HG03045 (cell line): ENCODE measurements around the gene GABBR1.

ENCODE experiments used
- ATAC-seq: cut with Tn5 transposase; IDR thresholded peaks from one replicate; pipeline ENCODE4 v1.9.1; 2021; ENCODE audit warnings: mild to moderate bottlenecking, moderate library complexity; ENCODE audit not compliant: unreplicated experiment

GABBR1 gene

GRCh38 chr6:29625337-29625930 is 7.5 kb downstream of the GABBR1 start:
- no peak for ATAC-seq

- ATAC-seq, result no peak
Measured at GRCh38 chr6:29624520-29624961, 8.4 kb downstream of the GABBR1 start.

GRCh38 chr6:29620630-29621029 is 12.4 kb downstream of the GABBR1 start:
- ATAC-seq, result no peak

GRCh38 chr6:29619578-29620160 is 13.3 kb downstream of the GABBR1 start:
- no peak for ATAC-seq

GRCh38 chr6:29617782-29618554 is 15.0 kb downstream of the GABBR1 start:
- ATAC-seq, result no peak

GRCh38 chr6:29611426-29611825 is 21.6 kb downstream of the GABBR1 start:
- ATAC-seq, result no peak

- no peak for ATAC-seq
Measured at GRCh38 chr6:29610540-29610939, 22.4 kb downstream of the GABBR1 start.

- no peak for ATAC-seq
Measured at GRCh38 chr6:29608131-29608530, 24.9 kb downstream of the GABBR1 start.

- ATAC-seq, result no peak
Measured at GRCh38 chr6:29603930-29604329, 29.1 kb downstream of the GABBR1 start.

- ATAC-seq, result no peak
Measured at GRCh38 chr6:29603456-29603855, 29.5 kb downstream of the GABBR1 start.

GRCh38 chr6:29602564-29603361 is 30.2 kb downstream of the GABBR1 start:
- no peak for ATAC-seq

- ATAC-seq, result no peak
Measured at GRCh38 chr6:29598172-29598747, 34.7 kb downstream of the GABBR1 start.

GRCh38 chr6:29597184-29597583 is 35.8 kb downstream of the GABBR1 start:
- ATAC-seq, result no peak

GRCh38 chr6:29596381-29596900 is 36.5 kb downstream of the GABBR1 start:
- ATAC-seq, result no peak

GRCh38 chr6:29593199-29593855 is 39.7 kb downstream of the GABBR1 start:
- no peak for ATAC-seq

- ATAC-seq, result no peak
Measured at GRCh38 chr6:29591677-29592076, 41.3 kb downstream of the GABBR1 start.

GRCh38 chr6:29590218-29590808 is 42.7 kb downstream of the GABBR1 start:
- ATAC-seq, result no peak

GRCh38 chr6:29589423-29590048 is 43.4 kb downstream of the GABBR1 start:
- no peak for ATAC-seq

- no peak for ATAC-seq
Measured at GRCh38 chr6:29584821-29585220, 48.2 kb downstream of the GABBR1 start, which contains the start of gene OR2H2. TSS of gene OR2H2 (plus strand) at chr6:29585121. CDS start at chr6:29587945, 2,824 bp downstream.
